SU-DHL-6 (cell line): ENCODE results near the gene PSMB11.

ENCODE experiments used
- EZH2phosphoT487 ChIP-seq: fragments of 200-600 bp; sonication (generic), shearing (Covaris generic); conservative IDR thresholded peaks from 2 replicates; pipeline ENCODE4 v1.6.1; 2018; ENCODE audit warnings: mild to moderate bottlenecking, antibody characterized with exemption, low read length, moderate library complexity, mixed read lengths
- TF ChIP-seq, protein P1 (sequence below): fragments of 200-600 bp; sonication (generic); IDR thresholded peaks from one replicate; pipeline ENCODE4 v1.5.1; 2017; ENCODE audit warnings: antibody characterized with exemption, mild to moderate bottlenecking, low read length, moderate library complexity; ENCODE audit not compliant: insufficient read depth, poor library complexity, severe bottlenecking

DNA sequence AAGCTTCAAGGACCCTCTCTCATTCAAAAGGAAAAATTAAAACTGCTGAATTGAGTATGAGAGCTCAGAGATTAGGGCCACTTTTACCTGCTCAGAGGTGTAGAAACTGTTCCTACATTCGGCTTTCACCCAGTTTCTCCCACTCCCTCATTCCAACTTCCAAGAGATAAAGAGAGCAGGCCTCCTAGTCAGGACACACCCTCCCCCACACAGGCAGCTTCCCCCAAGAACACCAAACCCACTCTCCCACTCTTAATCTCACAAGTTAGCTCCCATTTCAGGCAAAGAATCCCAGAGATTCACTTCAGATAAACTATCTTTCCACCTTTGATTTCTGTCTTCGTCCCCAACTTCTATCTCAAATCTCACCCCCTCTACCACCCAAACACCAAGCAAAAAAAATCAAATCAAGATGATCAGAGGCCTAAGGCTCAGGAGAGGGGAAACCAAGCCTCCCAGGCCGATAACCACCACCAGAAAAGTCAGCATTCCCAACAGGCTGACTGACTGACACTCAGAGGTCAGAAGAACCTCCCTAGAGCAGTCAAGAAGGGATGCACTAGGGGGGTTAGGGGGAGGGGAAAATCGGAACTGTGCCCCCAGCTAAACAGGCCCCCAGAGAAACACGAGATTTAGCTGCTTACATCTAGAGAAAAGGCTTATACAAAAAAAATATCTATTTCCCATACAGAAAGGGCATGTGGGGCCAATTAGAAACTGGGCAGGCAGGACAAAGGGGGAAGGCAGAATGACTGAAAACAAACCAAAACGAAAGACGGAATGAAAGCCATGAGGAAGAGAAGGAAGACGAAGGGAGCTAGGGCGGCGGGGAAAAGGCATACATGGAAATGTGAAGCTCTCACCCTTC, 28.5 kb downstream of the PSMB11 start:
- TF ChIP-seq, protein P1, sequence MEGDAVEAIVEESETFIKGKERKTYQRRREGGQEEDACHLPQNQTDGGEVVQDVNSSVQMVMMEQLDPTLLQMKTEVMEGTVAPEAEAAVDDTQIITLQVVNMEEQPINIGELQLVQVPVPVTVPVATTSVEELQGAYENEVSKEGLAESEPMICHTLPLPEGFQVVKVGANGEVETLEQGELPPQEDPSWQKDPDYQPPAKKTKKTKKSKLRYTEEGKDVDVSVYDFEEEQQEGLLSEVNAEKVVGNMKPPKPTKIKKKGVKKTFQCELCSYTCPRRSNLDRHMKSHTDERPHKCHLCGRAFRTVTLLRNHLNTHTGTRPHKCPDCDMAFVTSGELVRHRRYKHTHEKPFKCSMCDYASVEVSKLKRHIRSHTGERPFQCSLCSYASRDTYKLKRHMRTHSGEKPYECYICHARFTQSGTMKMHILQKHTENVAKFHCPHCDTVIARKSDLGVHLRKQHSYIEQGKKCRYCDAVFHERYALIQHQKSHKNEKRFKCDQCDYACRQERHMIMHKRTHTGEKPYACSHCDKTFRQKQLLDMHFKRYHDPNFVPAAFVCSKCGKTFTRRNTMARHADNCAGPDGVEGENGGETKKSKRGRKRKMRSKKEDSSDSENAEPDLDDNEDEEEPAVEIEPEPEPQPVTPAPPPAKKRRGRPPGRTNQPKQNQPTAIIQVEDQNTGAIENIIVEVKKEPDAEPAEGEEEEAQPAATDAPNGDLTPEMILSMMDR = no peak
- no peak for TF ChIP-seq EZH2phosphoT487
